Amygdala (tissue), 56 donors: ENCODE results near the gene RGS10.
"Not testable (repeated sequence)": the region's sequence is repeated elsewhere in the genome, so short reads cannot be mapped to it uniquely, and the experiment has no call there.

Experiments used
- DNase-seq, 56 donors: peaks; one replicate each; lab custom pipeline; 2025; lab: John Stamatoyannopoulos, UW

Gene RGS10

DNA sequence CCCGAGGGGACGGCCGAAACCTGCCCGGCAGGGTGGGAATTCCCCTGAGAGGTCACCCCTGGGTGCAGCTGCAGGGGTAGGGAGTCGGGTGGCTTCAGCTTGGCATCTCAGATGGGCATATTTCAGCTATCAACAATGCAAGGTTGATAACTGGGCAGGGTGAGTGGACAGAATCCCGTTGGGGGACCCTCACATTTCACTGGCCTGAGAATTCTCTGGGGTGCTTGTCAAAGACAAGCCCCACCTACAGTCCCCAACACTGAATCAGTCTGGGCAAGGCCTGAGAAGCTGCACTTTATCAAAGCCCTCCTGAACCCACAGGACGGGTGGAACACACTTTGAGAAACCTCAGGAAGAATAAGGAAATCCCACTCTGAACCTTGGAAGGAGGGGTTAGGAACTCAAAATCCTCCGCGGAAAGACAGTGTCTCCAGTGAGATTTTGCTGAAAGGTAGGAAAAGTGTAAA, 3.1 kb downstream of the RGS10 start:
- DNase-seq = no peak

DNA sequence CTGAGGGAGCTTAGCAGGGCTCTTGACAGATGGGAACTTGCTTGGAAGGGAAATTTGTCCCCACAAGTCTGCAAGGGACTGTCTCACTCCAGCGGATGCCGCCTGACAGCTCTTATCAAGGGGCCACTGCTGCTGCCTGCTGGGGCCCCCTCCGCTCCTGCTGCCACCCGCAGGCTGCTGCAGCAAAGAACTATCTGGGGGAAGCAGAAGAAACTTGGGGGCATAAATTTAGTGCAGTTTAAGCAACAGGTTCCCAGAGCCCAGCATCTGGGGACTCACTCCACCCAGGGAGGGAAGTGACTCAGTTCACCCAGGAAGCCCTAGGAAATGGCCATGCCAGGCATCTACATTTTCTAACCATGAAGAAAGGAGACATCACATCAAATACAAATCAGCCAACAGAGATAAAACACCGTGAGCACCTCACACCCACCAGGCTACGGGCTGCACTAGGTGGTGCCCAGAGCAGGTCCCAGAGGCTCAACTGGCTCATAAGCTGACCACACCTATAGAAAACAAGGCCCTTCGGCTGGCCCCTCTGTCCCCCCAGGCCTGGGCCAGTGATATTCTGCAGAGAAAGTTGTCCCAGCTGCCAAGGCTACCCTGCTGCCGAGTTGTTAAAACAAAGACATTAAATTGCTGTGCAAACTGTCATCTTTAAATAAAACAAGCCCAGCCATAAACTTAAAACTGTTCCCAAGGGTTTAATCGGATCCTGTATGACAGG, 3.7 kb downstream of the RGS10 start:
- no peak for DNase-seq

DNA sequence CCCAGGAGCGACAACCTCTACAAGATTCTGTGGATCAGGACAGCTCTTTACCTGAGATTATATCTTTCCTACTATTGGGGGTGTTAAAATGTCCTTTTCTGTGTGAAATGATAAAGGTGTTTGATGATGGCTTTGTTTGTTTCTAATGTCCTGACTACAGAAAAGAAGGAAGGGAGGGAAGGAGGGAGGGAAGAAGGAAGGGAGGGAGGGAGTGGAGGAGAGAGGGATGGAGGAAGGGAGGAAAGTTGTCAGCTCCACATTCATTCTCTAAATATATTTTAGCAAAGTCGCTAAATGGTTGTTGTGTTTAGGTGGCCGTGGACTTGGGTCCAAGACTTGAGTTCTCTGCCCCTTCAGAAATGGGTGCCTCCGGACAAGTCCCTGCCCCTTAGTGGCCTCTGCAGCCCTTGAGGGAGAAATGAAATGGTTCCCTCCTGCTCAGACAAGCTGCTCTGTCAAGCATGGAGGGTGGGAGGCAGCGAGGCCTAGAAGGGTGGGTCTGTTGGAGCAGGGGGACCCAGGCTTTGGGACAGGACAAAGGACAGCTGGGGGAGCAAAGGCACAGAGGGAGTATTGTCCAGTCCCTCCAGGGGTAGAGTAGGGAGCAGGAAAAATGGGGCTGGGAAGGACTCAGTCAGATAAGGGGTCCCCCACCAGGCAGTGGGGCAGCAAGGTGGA, 4.4 kb downstream of the RGS10 start:
- no peak for DNase-seq

DNA sequence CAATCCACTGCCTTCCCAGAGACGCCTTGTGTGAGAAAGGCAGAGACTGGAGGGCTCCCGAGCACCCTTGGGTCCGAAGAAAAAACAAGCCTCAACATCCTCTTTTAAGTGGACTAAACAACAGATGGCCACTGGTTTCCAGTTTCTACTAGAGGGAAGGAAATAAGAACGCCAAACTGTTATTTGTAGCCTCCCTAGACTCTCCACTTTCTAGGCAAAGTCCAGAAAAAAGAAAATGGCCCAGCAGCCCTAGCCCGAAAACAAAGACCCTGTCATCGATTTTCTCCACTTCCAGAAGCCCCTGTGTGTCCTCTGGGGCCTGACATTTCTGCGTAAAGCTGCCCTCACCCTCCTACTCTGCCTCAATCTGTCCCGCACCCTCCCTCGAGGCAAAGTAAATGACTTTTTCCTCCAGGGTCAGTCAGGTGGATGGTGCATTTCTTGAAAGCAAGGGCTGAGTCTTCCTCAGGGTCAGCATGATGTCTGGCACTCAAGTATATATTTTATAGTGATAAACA, 6.0 kb downstream of the RGS10 start:
- no peak for DNase-seq

DNA sequence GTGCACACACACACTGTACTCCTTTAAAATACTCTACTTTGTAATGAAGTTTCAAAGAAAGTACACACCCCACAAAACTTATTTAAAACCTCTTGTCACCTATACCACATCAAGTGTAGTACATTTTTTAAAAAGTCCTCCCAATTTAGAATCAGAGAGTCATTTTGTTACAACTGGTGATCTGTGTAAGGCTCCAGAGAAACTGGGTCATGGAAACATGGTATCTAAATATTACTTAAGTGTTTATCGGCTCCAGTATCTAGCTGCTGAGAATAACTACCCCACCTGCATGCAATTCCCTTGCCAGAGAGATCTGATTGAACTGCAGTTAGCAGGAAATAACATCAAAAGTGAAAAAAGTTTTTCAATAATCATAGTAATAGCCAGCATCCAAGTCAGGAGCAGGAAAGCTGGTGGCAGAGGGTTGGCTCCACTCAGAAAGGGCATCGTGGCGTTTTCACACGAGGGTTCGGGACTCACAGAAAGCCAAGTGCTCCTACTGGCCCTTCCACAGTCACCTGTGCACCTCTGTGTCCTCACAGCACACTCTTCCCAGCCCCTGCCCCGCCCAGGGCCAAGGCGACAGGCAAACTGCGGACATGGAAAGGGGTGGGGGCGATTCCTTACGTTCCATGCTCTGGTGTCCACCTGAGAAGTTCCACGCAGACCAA, 6.5 kb downstream of the RGS10 start:
- DNase-seq = no peak

DNA sequence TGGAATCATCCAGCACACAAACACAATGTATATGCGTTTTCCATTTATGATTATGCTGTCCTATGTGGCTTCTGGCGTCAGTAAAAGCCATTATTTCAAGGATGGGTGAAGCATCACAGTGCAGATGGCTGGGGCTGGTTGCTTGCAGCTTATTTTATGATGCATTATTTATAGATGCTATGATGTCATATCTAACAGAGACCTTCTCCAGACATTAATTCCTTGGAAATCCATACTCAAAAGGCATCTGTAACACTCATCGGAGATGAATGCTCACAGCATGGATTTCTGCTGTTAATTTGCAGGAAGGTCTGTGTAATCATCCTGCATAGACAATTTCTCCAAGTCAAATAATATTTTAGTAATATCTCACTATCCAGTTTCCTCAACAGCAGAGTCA, 7.2 kb downstream of the RGS10 start:
- DNase-seq = no peak

DNA sequence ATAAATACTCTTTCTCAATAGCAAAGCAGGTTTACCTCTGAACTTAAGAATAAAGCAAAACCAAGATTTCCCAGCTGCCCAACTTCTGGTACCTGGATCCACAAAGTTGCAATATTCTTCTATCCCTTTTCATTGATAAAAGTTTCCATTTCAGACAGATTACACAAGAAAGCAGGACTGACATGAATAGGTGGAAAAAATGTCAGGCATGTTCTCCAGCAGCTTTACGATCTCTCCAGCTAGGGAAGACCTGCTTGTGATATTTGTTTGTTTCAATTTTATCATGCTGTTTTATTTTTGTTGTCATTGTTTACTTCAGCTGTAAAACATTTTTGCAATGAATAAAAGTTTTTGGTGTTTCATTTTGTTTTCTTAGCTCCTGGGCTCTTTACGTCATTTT, 9.0 kb downstream of the RGS10 start:
- DNase-seq = no peak

DNA sequence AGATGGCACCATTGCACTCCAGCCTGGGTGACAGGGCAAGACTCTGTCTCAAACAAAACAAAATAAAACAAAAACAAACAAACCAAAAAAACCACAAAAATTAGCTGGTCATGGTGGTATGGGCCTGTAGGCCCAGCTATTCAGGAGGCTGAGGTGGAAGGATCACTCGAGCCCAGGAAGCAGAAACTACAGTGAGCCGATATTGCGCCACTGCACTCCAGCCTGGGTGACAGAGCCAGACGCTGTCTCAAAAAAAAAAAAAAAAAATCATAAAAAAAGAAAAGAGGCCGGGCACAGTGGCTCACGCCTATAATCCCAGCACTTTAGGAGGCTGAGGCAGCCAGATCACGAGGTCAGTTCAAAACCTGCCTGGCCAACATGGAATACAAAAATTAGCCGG, 9.7 kb downstream of the RGS10 start:
- DNase-seq = not testable (repeated sequence)

DNA sequence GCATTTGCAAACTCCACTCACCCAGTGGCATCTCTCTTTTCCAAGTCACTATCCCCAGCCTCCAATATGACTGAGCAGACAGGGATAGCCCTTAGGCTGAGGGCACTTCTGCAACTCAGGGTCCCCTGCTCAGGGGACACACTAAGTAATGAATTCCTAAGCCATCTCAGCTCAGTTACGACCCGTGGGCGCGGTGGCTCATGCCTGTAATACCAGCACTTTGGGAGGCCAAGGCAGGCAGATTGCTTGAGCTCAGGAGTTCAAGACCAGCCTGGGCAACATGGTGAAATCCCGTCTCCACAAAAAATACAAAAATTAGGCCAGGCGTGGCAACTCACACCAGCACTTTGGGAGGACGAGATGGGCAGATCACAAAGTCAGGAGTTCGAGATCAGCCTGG, 10.3 kb downstream of the RGS10 start:
- not testable (repeated sequence) for DNase-seq

DNA sequence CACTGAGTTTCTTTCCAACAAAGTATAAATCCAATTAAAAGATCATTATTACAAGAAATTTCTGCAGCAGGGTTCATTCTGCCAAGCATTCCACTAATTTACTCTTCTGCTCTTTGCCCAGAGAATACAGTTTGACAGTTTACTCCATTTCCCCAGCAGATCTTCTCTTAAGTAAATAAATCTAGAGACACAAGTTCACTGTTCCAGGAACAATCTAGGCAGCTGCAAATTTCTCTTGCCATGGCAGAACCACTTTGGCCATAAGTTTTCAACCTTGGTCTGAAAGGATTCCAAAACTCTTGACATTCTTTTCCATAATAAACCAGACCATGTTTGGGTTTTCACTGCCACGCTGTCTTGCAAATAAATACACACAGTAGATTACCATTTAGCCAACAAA, 11.5 kb downstream of the RGS10 start:
- no peak for DNase-seq

DNA sequence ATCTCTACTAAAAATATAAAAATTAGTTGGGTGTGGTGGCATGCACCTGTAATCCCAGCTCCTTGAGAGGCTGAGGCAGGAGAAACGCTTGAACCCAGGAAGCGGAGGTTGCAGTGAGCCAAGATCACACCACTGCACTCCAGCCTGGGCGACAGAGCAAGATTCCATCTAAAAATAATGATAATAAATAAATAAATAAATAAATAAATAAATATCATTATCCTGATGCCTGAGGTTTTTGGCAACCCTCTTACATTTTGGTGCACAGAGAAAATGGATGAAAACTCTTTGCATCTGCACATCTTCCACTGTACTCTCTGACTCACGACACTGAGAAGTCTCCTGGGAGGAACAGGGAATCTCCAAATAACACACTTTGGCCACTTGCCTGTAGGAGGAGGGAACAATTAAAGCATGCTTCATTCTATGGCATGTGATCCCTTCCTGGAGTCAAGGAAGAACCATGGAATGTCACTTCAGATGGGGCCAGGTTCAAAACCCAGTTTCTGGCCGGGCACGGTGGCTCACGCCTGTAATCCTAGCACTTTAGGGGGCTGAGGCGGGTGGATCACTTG, 13.8 kb downstream of the RGS10 start:
- not testable (repeated sequence) for DNase-seq

DNA sequence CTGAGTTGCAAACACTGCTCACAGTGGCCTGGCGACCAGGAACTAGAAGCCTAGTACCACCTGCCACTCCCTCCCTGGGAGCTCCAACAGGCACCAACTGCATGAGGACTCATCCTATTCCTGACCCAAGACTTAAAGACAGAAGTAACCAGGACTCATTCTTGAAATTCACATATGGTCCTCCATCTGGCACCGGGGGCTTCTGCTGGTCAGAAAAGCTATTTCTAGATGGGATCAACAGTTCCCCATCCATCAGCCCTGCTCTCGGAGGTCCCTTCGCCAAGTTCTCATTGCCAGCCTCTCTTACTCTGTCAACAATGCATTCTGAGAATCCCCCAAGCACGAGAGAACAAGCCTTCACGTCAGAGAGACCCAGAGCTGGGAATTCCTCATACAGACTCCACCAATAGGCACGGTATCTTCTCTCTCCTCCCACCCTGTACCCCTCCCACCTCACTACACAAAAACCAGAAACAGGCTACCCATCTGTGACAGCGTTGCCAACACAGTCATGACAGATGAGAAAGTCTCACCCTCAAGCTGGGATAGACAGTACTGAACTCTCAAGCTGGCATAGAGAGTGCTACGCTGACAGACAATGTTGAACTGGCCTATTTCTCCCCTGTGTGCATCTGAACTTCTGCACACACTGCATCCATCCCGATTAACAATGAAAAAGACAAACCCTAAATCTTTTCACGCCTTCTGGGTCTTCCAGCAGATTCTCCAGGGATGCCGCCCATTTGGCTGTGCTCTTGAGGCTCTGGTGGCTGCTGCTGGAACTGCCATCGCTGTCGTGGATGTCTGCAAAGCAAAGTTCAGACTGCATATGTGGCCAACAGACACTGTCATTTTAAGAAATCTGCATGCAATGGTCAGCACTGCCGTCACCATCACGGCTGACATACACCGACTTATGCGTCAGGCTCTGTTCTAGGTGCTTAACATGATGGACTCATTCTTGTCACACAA, 15.6 kb downstream of the RGS10 start:
- no peak for DNase-seq

DNA sequence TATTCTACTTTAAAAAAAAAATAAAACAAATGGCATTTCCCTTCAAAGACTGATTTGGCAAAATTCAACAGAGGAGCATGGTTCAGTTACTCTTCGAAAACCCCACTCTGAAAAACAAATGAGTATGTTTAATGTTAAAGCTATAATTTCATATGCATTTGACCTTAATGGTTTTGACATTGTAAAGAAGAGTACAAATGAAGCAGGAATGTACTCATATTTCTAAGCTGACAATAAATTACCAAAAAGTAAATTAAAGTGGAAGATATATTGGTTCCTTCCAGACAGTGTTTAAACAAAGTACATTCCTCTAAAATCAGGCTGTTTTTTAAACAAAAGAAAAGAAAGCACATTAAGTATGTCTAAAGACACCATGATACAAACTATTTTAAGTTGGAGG, 16.4 kb downstream of the RGS10 start:
- DNase-seq = no peak

DNA sequence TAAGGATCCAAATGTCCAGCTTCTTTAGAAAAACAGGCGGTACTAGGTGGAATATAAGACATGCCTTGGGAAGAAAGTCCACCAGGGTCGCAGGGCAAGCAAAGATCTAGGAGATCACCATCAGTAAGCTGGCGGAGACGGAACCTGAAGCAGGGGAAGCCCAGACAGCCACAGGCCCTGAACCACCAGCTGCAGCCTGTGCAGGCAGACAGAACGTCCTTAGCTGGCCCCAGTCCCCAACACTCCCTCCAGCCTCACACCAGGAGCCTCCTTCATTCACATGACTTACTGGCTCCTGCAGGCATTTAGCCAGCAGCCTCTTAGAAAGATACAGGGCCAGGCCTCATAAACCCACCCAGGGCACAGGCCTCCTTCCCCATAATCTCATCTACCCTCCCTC, 17.4 kb downstream of the RGS10 start:
- DNase-seq = no peak

DNA sequence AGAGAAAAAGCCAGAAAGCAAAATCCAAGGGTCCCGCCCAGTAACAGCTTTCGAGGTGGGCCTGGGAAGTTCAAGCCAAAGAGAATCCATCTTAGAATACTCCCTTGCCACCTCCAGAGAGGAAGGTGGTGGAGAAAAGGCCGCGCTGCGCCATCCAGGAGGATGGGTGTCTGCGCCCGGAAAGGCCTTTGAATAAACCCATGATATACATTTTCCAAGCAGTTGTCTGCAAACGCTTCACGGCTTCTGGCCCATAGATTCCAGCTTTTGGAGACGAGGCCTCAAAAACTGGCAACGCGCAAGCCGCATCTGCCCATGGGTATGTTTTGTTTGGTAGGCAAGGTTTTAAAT, 17.8 kb downstream of the RGS10 start:
- no peak for DNase-seq

DNA sequence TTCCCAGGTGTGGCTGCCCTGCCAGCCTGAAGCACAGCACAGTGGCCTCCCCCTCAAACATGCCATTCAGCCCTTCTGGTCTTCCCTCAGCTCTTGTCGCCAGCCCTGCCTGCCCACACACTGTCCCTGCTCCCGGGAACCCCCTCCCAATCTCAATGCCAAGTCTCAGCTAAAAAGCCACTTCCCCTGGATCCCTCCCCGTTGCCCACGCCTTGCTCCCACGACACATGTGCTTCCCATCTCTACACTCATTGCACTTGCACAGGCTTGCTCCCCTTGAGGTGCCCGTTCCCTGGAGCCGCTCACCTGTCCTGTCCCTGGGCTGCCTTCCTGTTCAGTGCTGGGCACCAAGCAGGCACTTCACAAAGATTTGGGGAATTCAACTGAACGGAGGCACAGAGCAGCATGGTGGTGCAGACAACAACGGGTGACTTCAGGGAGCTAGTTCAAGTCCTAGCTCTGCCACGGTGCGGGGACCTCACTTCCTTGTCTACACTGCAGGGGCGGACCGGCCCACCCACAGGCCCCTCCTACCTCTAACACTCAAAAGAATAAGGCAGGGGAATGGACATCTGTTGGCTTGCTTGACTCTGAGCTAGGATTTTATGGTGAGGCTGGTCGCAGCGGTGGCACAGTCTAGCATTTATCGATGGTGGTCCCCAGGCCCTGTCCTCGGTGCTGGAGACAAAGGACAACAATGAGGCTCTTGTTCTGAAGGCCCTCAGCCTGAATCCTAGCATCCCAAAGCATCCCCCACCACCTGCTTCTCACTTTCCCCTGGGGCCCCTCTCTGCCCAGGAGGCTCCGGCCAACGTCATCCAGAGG, 18.4 kb downstream of the RGS10 start:
- no peak for DNase-seq

DNA sequence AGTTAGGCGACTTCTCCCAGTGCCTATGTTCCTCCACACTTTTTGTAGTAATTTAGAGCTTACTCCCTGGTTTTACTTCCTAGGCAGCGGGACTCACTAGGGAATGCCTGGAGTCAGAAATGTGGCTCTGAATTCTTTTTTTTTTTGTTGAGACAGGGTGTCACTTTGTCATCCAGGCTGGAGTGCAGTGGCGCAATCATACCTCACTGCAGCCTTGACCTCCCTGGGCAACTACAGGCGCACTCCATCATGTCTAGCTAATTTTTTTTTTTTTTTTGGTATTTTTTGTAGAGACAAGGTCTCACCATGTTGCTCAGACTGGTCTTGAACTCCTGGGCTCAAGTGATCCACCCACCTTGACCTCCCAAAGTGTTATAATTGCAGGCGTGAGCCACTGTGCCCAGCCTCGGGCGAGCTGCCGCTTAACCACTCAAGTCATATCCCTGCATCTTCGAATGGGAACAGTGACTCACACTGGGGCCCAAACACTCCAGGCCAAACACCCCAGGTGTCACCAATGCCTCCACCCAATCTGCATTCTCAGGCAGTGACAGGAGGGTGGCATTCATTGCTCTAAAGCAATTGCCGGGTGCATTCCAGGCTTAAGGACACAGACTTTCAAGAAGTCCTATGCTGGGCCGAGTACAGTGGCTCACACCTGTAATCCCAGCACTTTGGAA, 19.6 kb downstream of the RGS10 start:
- DNase-seq = no peak

DNA sequence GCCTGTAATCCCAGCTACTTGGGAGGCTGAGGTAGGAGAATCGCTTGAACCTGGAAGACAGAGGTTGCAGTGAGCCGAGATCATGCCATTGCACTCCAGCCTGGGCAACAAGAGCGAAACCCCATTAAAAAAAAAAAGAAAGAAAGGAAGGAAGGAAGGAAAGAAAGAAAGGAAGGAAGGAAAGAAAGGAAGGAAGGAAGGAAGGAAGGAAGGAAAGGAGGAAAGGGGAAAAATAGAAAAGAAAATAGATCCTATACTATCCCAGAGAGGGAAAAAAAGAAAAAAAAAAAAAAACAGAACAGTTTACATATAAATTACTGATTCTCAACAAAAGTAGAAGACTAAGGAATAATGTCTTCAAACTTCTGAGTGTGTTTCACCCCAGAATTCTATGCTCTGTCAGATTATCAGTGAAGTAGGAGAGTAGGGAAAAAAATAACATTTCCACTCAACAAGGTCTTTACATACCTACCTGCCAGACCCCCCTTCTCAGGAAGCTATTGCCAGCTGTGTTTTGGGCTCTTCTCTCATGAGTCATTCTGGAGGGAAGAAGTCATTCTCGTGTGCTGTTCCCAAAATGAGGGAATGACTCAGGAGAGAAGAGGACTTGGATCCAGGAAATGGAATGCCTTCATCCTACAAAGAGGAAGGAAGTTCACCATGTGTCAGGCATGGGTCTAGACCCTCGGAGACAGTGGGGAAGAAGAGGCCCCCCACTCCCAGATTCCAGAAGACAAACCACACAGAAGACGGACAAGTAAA, 20.9 kb downstream of the RGS10 start:
- DNase-seq = no peak
